Effector memory CD8-positive, alpha-beta T cell (primary cell): ENCODE data around the gene ATXN1.

Experiments used
- ATAC-seq: fragments of 150-1000 bp; cut with Tn5 transposase; replicated peaks from 2 replicates; pipeline ENCODE4 v1.10.0; 2021; ENCODE audit warnings: mild to moderate bottlenecking, moderate library complexity
- DNase-seq, 3 experiments: peaks; one replicate each; pipeline ENCODE4 v3.0.0; 2021
- H3K27ac Mint-ChIP-seq, 2 donors: one replicate each; pipeline ENCODE4 v1.8.0; 2022; ENCODE audit warnings: mild to moderate bottlenecking in 2 of 2, mixed read lengths in 2 of 2, moderate library complexity in 2 of 2
- H3K27me3 Mint-ChIP-seq, 2 donors: one replicate each; pipeline ENCODE4 v1.8.0; 2022; ENCODE audit warnings: mixed read lengths in 2 of 2
- H3K36me3 Mint-ChIP-seq: one replicate; pipeline ENCODE4 v1.8.0; 2022; ENCODE audit warnings: mild to moderate bottlenecking, moderate library complexity, mixed read lengths; ENCODE audit not compliant: insufficient read depth
- H3K4me1 Mint-ChIP-seq, 2 donors: one replicate each; pipeline ENCODE4 v1.8.0; 2022; ENCODE audit warnings: low read depth in 2 of 2, mixed read lengths in 2 of 2
- H3K4me3 Mint-ChIP-seq, 2 donors: one replicate each; pipeline ENCODE4 v1.8.0; 2022; ENCODE audit warnings: mild to moderate bottlenecking in 2 of 2, mixed read lengths in 2 of 2, moderate library complexity in 2 of 2
- H3K9me3 Mint-ChIP-seq, 2 donors: one replicate each; pipeline ENCODE4 v1.8.0; 2022; ENCODE audit warnings: mixed read lengths in 2 of 2
- total RNA-seq, 9 experiments: gene quantifications; one replicate each; lab custom pipeline; 2026; lab: John Stamatoyannopoulos, UW

Gene ATXN1
- total RNA-seq: 202 to 554 (median 297) reads per million in 9 experiments

GRCh38 chr6:16760516-16761470 lies at the start of gene ATXN1:
Gene ATXN1, minus strand, starts transcription at chr6:16761460.
- Mint-ChIP-seq H3K36me3 (peaks cover 62% of the 10 kb centered on the region), H3K9me3 (no peaks in the 10 kb centered on the region), H3K27ac (peak within 1 kb of the TSS; percentile 98 to 100), H3K27me3 (no peaks in the 10 kb centered on the region), H3K4me3 (peak within 1 kb of the TSS; percentile 99 to 100), H3K4me1 (peaks cover 39 to 63% of the 10 kb centered on the region in 2 donors)
- DNase-seq (peak; percentile 59 to 71 (median 62)), ATAC-seq (peak; percentile 24)

GRCh38 chr6:16810411-16810810 lies 49.2 kb upstream of the ATXN1 start:
- Mint-ChIP-seq H3K27me3 (peaks cover 0 to 18% of the 10 kb centered on the region in 2 donors), H3K27ac (no peak overlapping the region), H3K36me3 (no peaks in the 10 kb centered on the region), H3K4me3 (no peak overlapping the region), H3K4me1 (no peaks in the 10 kb centered on the region), H3K9me3 (peaks cover 13 to 17% of the 10 kb centered on the region in 2 donors)
- DNase-seq (no peak), ATAC-seq (no peak)

GRCh38 chr6:16809753-16810358 lies 48.6 kb upstream of the ATXN1 start:
- Mint-ChIP-seq H3K9me3 (peaks cover 13 to 17% of the 10 kb centered on the region in 2 donors), H3K27me3 (peaks cover 0 to 18% of the 10 kb centered on the region in 2 donors), H3K4me3 (no peak overlapping the region), H3K27ac (no peak overlapping the region), H3K36me3 (no peaks in the 10 kb centered on the region), H3K4me1 (no peaks in the 10 kb centered on the region)
- no peak for DNase-seq
- ATAC-seq: no peak

- ATAC-seq: no peak
- H3K4me3 Mint-ChIP-seq: no peak overlapping the region
- no peak overlapping the region for H3K27ac Mint-ChIP-seq
- no peak for DNase-seq
- peaks cover 0 to 18% of the 10 kb centered on the region in 2 donors for H3K27me3 Mint-ChIP-seq
- H3K9me3 Mint-ChIP-seq: peaks cover 7 to 11% of the 10 kb centered on the region in 2 donors
- H3K36me3 Mint-ChIP-seq: no peaks in the 10 kb centered on the region
- H3K4me1 Mint-ChIP-seq: no peaks in the 10 kb centered on the region
These were observed 46.7 kb upstream of the ATXN1 start for GRCh38 chr6:16807956-16808355.

GRCh38 chr6:16806363-16806762 lies 45.1 kb upstream of the ATXN1 start:
- H3K27ac Mint-ChIP-seq: no peak overlapping the region
- H3K4me1 Mint-ChIP-seq: no peaks in the 10 kb centered on the region
- no peak for ATAC-seq
- no peak overlapping the region for H3K4me3 Mint-ChIP-seq
- DNase-seq: no peak
- H3K36me3 Mint-ChIP-seq: no peaks in the 10 kb centered on the region
- H3K27me3 Mint-ChIP-seq: peaks cover 0 to 8% of the 10 kb centered on the region in 2 donors
- H3K9me3 Mint-ChIP-seq: no peaks in the 10 kb centered on the region

- no peaks in the 10 kb centered on the region for H3K4me1 Mint-ChIP-seq
- no peak overlapping the region for H3K4me3 Mint-ChIP-seq
- no peak overlapping the region for H3K27ac Mint-ChIP-seq
- peaks cover 0 to 8% of the 10 kb centered on the region in 2 donors for H3K27me3 Mint-ChIP-seq
- no peaks in the 10 kb centered on the region for H3K9me3 Mint-ChIP-seq
- no peaks in the 10 kb centered on the region for H3K36me3 Mint-ChIP-seq
- ATAC-seq (no peak), DNase-seq (no peak)
These were observed 44.1 kb upstream of the ATXN1 start for GRCh38 chr6:16805243-16805950.

- Mint-ChIP-seq H3K27ac (no peak overlapping the region), H3K4me1 (no peaks in the 10 kb centered on the region)
These were observed 43.4 kb upstream of the ATXN1 start for GRCh38 chr6:16804546-16805242.

GRCh38 chr6:16803294-16804200 lies 42.3 kb upstream of the ATXN1 start:
- Mint-ChIP-seq H3K27ac (no peak overlapping the region), H3K9me3 (no peaks in the 10 kb centered on the region), H3K27me3 (peaks cover 0 to 8% of the 10 kb centered on the region in 2 donors), H3K4me3 (no peak overlapping the region), H3K36me3 (no peaks in the 10 kb centered on the region), H3K4me1 (no peaks in the 10 kb centered on the region)
- ATAC-seq (no peak), DNase-seq (no peak)

More at GRCh38 chr6:16804546-16805242, 43.4 kb upstream of the ATXN1 start:
- DNase-seq: no peak
- ATAC-seq: no peak
- Mint-ChIP-seq H3K4me3 (no peak overlapping the region), H3K36me3 (no peaks in the 10 kb centered on the region), H3K9me3 (no peaks in the 10 kb centered on the region), H3K27me3 (peaks cover 0 to 8% of the 10 kb centered on the region in 2 donors)

GRCh38 chr6:16802071-16802470 lies 40.8 kb upstream of the ATXN1 start:
- Mint-ChIP-seq H3K4me3 (no peak overlapping the region), H3K27me3 (peaks cover 0 to 4% of the 10 kb centered on the region in 2 donors), H3K9me3 (no peaks in the 10 kb centered on the region), H3K36me3 (no peaks in the 10 kb centered on the region), H3K4me1 (no peaks in the 10 kb centered on the region), H3K27ac (no peak overlapping the region)
- ATAC-seq (no peak), DNase-seq (no peak)

- no peak overlapping the region for H3K27ac Mint-ChIP-seq
- ATAC-seq (no peak), DNase-seq (no peak)
- no peaks in the 10 kb centered on the region for H3K27me3 Mint-ChIP-seq
- no peaks in the 10 kb centered on the region for H3K9me3 Mint-ChIP-seq
- no peak overlapping the region for H3K4me3 Mint-ChIP-seq
- no peaks in the 10 kb centered on the region for H3K4me1 Mint-ChIP-seq
- no peaks in the 10 kb centered on the region for H3K36me3 Mint-ChIP-seq
These were observed 39.7 kb upstream of the ATXN1 start for GRCh38 chr6:16800942-16801341.

GRCh38 chr6:16800341-16800740 lies 39.1 kb upstream of the ATXN1 start:
- Mint-ChIP-seq H3K27ac (no peak overlapping the region), H3K4me3 (no peak overlapping the region), H3K36me3 (no peaks in the 10 kb centered on the region), H3K27me3 (no peaks in the 10 kb centered on the region), H3K4me1 (no peaks in the 10 kb centered on the region), H3K9me3 (no peaks in the 10 kb centered on the region)
- no peak for ATAC-seq
- DNase-seq: no peak
